Gastroesophageal sphincter (tissue), 2 donors: ENCODE measurements around the gene LTBP2.

Experiments used
- EP300 ChIP-seq: sonication (generic); formaldehyde crosslinking; IDR thresholded peaks from one replicate; pipeline ENCODE4 v1.6.1; 2017; ENCODE audit warnings: antibody characterized with exemption, mild to moderate bottlenecking
- POLR2A ChIP-seq, 2 donors: fragments of 450-650 bp; IDR thresholded peaks; one replicate each; pipeline ENCODE4 v1.6.1; 2017; ENCODE audit warnings: antibody characterized with exemption in 2 of 2, mild to moderate bottlenecking in 2 of 2, moderate library complexity in 1 of 2

DNA sequence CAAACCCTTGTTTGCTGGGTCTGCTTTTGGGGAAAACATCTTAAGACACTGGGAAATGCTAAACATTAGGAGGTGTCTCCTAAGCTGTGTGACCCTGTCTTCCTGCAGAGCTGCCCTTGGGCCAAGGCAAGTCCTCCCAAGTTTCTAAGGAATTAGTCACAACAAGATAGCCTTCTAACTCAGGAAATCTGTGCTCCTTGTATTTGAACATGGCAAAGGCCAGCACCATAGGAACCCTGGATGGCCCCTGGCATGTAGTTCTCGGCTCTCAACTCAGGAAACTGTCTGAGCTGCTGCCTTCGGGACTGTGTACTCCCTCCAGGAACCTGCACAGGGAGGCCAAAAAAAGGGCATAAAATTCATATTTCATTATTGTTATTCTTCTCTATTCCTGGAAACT lies 37.6 kb upstream of the LTBP2 start:
- TF ChIP-seq POLR2A (IDR thresholded peaks at IDR 0.05): no peak
- TF ChIP-seq EP300: no peak
